ENCODE measurements around the gene KRTAP9-6.

KRTAP9-6 gene

DNA sequence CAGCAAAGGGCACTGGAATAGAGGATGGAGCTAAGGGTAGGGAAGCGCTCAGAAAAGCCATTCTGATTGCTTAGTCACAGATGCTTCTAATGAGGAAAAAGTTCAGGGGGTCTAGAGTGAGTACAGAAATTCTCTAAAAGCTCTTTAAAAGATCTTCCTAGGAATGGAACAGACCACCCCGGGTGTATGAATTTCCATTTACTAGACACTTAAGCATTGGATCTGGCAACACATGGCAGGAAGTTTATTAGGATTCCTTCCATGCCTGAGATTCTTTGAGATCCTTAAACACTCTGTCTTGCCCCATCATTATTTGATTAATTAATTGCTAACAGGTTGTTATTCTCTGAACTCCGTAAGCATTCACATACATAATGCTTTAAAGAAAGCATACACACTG, 18.9 kb downstream of the KRTAP9-6 start:
- no peak overlapping the region for H3K4me3 ChIP-seq (ENCODE audit: low read depth, low read length)
- TF ChIP-seq, protein P1, sequence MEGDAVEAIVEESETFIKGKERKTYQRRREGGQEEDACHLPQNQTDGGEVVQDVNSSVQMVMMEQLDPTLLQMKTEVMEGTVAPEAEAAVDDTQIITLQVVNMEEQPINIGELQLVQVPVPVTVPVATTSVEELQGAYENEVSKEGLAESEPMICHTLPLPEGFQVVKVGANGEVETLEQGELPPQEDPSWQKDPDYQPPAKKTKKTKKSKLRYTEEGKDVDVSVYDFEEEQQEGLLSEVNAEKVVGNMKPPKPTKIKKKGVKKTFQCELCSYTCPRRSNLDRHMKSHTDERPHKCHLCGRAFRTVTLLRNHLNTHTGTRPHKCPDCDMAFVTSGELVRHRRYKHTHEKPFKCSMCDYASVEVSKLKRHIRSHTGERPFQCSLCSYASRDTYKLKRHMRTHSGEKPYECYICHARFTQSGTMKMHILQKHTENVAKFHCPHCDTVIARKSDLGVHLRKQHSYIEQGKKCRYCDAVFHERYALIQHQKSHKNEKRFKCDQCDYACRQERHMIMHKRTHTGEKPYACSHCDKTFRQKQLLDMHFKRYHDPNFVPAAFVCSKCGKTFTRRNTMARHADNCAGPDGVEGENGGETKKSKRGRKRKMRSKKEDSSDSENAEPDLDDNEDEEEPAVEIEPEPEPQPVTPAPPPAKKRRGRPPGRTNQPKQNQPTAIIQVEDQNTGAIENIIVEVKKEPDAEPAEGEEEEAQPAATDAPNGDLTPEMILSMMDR (IDR thresholded peaks at IDR 0.05; ENCODE audit: low read depth, low read length, missing control alignments), result no peak
- in situ Hi-C loops (cut with HindIII; ENCODE audit: low sequenced_read_pairs), result no loop called here
- no peak for DNase-seq (ENCODE audit: low read depth)

DNA sequence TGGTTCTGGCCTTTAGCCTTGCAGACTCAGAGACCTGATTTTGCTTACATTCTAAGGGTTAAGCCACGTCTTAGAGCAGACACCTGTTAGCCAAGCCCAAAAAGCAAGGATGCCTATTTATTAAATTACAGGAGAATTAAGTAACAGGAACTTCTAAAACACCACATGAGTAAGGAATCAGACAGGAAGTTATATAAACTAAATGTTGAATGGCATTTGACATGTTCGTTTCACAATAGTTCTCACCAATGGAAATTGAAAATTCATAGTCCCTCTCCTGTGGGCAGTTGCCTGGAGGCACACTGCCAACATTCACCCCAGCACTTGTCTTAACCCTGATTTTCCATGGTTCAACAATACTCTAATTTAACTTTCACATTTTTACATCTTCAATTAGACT, 19.4 kb downstream of the KRTAP9-6 start:
- no peak for DNase-seq (ENCODE audit: low read depth)
- TF ChIP-seq, protein P1 (IDR thresholded peaks at IDR 0.05; ENCODE audit: low read depth, low read length, missing control alignments), result no peak
- in situ Hi-C loops (cut with HindIII; ENCODE audit: low sequenced_read_pairs), result no loop called here

DNA sequence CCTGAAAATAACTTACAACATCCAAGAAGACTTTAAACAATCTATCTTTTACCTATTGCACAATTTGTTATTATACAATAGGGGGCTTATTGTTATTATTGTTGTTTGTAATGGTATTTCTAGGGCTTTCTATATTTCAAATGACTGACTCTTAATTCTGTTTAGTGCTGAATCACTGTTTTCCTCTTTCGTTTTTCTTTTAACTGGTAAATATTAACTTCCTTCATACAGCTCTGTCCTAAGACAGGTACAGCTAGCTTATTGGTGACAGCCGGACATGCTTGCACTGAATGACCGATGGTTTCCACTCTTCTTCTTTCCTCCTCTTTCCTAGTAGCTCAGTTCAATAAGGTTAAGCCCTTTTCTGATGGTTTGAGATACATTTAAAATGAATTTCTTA, 21.9 kb downstream of the KRTAP9-6 start:
- no peak overlapping the region for H3K4me3 ChIP-seq (ENCODE audit: low read depth, low read length)
- in situ Hi-C loops (cut with HindIII; ENCODE audit: low sequenced_read_pairs), result no loop called here
- TF ChIP-seq, protein P1 (IDR thresholded peaks at IDR 0.05; ENCODE audit: low read depth, low read length, missing control alignments), result no peak
- DNase-seq (ENCODE audit: low read depth), result no peak

More for the DNA sequence above, 19.4 kb downstream of the KRTAP9-6 start:
- no peak overlapping the region for H3K4me3 ChIP-seq (ENCODE audit: low read depth, low read length)

DNA sequence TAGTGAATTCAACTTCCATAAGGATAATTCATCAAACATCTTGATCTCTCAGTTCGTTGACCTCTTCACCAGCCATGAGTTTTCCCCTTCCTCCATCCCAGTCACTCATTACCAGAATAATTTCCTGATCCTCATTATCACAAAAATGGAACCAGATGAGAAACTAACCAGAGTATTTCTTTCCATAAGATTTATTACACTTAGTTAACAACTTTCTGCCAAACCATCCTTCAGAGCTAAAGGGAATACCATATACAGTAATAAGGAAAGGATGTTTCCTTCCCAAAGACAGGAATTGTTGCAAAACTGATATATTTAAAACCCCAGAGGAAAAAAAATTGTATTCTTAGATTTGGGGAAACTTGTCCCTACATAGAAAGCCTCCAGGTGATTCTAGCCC, 28.8 kb downstream of the KRTAP9-6 start:
- in situ Hi-C loops (cut with HindIII; ENCODE audit: low sequenced_read_pairs), result no loop called here
- no peak for DNase-seq (ENCODE audit: low read depth)
- TF ChIP-seq, protein P1 (IDR thresholded peaks at IDR 0.05; ENCODE audit: low read depth, low read length, missing control alignments), result no peak
- no peak overlapping the region for H3K4me3 ChIP-seq (ENCODE audit: low read depth, low read length)

DNA sequence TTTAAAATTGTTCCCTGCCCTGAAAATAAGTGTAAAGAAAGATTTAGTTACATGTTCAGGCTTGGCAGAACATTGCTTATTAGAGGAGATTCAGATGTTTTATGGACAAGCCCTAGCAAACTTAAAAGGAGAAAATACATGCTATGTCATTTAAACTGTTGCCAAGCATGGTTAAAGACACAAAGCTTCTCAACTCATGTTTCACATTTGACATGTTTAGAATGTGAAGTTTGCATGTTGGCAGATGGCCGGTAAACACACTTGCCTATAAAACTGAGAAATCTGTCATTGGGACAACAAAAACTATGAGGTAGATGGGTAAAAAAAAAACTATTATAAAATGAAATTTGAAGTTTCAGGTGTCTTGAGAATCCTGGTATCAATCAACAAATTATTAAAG, 31.7 kb downstream of the KRTAP9-6 start:
- in situ Hi-C loops (cut with HindIII; ENCODE audit: low sequenced_read_pairs), result no loop called here
- no peak for DNase-seq (ENCODE audit: low read depth)
- H3K4me3 ChIP-seq (ENCODE audit: low read depth, low read length), result no peak overlapping the region
- TF ChIP-seq, protein P1 (IDR thresholded peaks at IDR 0.05; ENCODE audit: low read depth, low read length, missing control alignments), result no peak

DNA sequence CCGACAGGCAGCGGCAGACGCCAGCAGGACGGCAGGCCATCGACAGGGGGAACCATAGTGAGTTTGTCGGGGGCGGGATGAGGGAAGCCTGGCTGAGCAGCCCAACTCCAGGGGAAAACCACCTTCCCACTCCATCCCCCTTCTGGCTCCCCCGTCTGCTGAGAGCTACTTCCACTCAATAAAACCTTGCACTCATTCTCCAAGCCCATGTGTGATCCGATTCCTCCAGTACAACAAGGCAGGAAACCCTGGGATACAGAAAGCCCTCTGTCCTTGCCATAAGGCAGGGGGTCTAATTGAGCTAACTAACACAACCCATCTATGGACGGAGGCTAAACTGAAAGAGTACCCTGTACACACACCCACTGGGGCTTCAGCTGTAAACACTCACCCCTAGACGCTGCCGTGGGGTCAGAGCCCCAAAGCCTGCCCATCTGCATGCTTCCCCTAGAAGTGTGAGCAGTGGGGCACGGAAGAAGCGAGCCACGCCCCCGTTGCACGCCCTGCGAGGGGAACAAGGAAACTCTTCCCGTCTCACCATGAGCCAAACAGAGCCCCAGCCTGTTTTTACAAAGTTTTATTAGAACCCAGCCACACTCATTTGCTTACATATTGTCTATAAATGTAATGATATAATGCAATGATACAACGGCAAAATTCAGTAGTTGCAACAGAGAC, 33.4 kb downstream of the KRTAP9-6 start:
- in situ Hi-C loops (cut with HindIII; ENCODE audit: low sequenced_read_pairs), result no loop called here
- TF ChIP-seq, protein P1 (IDR thresholded peaks at IDR 0.05; ENCODE audit: low read depth, low read length, missing control alignments), result no peak
- DNase-seq (ENCODE audit: low read depth), result no peak

More for the DNA sequence above, 33.4 kb downstream of the KRTAP9-6 start:
- H3K4me3 ChIP-seq (ENCODE audit: low read depth, low read length), result no peak overlapping the region

All from astrocyte of the cerebellum (primary cell).